Mucosa of rectum (tissue), 2 donors: ENCODE measurements around the gene LYSMD3.

ENCODE experiments used
- H3K27ac ChIP-seq, 2 donors: one replicate each; pipeline ENCODE4 v1.7.0; 2013; ENCODE audit warnings: inconsistent platforms in 2 of 2, low read depth in 2 of 2, low read length in 2 of 2
- H3K27me3 ChIP-seq, 2 donors: one replicate each; pipeline ENCODE4 v1.7.0; 2013; ENCODE audit warnings: low read length in 2 of 2; ENCODE audit not compliant: control insufficient read depth in 2 of 2, insufficient read depth in 2 of 2
- H3K36me3 ChIP-seq, 2 donors: one replicate each; pipeline ENCODE4 v1.7.0; 2013; ENCODE audit warnings: low read length in 2 of 2; ENCODE audit not compliant: control insufficient read depth in 2 of 2, insufficient read depth in 2 of 2
- H3K4me1 ChIP-seq, 2 donors: one replicate each; pipeline ENCODE4 v1.7.0; 2013; ENCODE audit warnings: low read length in 2 of 2, mild to moderate bottlenecking in 1 of 2; ENCODE audit not compliant: control insufficient read depth in 2 of 2, insufficient read depth in 2 of 2
- H3K4me3 ChIP-seq, 2 donors: one replicate each; pipeline ENCODE4 v1.7.0; 2013; ENCODE audit warnings: low read length in 2 of 2
- H3K9ac ChIP-seq, 2 donors: one replicate each; pipeline ENCODE4 v1.7.0; 2013; ENCODE audit warnings: low read length in 2 of 2, low read depth in 1 of 2, mild to moderate bottlenecking in 1 of 2
- H3K9me3 ChIP-seq, 2 donors: one replicate each; pipeline ENCODE4 v1.7.0; 2013; ENCODE audit warnings: low read length in 2 of 2; ENCODE audit not compliant: control insufficient read depth in 2 of 2
- donor health status: healthy.
- donor health status: Normal muscosa, but diverticular disease.

LYSMD3 gene

GRCh38 chr5:90549223-90549622 lies 19.8 kb upstream of the LYSMD3 start:
- no peak overlapping the region for H3K27ac ChIP-seq
- no peak overlapping the region for H3K9ac ChIP-seq
- no peaks in the 10 kb centered on the region for H3K36me3 ChIP-seq
- peaks cover 0 to 5% of the 10 kb centered on the region in 2 donors for H3K27me3 ChIP-seq
- H3K9me3 ChIP-seq: no peaks in the 10 kb centered on the region
- H3K4me3 ChIP-seq: no peak overlapping the region
- H3K4me1 ChIP-seq: peaks cover 4% of the 10 kb centered on the region in 2 donors

- Histone ChIP-seq H3K9ac (no peak overlapping the region), H3K36me3 (no peaks in the 10 kb centered on the region), H3K4me3 (no peak overlapping the region), H3K4me1 (peaks cover 4% of the 10 kb centered on the region in 2 donors), H3K27me3 (peaks cover 0 to 5% of the 10 kb centered on the region in 2 donors), H3K27ac (no peak overlapping the region), H3K9me3 (no peaks in the 10 kb centered on the region)
Observed at GRCh38 chr5:90548069-90548593, 18.7 kb upstream of the LYSMD3 start.

- no peak overlapping the region for H3K9ac ChIP-seq
- no peak overlapping the region for H3K27ac ChIP-seq
- no peaks in the 10 kb centered on the region for H3K36me3 ChIP-seq
- H3K9me3 ChIP-seq: no peaks in the 10 kb centered on the region
- H3K4me3 ChIP-seq: no peak overlapping the region
- peaks cover 0 to 2% of the 10 kb centered on the region in 2 donors for H3K27me3 ChIP-seq
- peaks cover 4% of the 10 kb centered on the region in 2 donors for H3K4me1 ChIP-seq
Observed at GRCh38 chr5:90547072-90547536, 17.7 kb upstream of the LYSMD3 start.

GRCh38 chr5:90546216-90546837 lies 16.9 kb upstream of the LYSMD3 start:
- peaks cover 4% of the 10 kb centered on the region in 2 donors for H3K4me1 ChIP-seq
- H3K27me3 ChIP-seq: no peaks in the 10 kb centered on the region
- H3K36me3 ChIP-seq: no peaks in the 10 kb centered on the region
- H3K9me3 ChIP-seq: no peaks in the 10 kb centered on the region
- H3K4me3 ChIP-seq: no peak overlapping the region
- H3K27ac ChIP-seq: no peak overlapping the region
- H3K9ac ChIP-seq: no peak overlapping the region

- H3K4me3 ChIP-seq: no peak overlapping the region
- H3K27me3 ChIP-seq: no peaks in the 10 kb centered on the region
- no peaks in the 10 kb centered on the region for H3K9me3 ChIP-seq
- H3K9ac ChIP-seq: no peak overlapping the region
- H3K36me3 ChIP-seq: no peaks in the 10 kb centered on the region
- H3K27ac ChIP-seq: no peak overlapping the region
- peaks cover 4% of the 10 kb centered on the region in 2 donors for H3K4me1 ChIP-seq
Observed at GRCh38 chr5:90545511-90545910, 16.1 kb upstream of the LYSMD3 start.

- Histone ChIP-seq H3K4me3 (no peak overlapping the region), H3K36me3 (no peaks in the 10 kb centered on the region), H3K27me3 (no peaks in the 10 kb centered on the region), H3K27ac (no peak overlapping the region), H3K9ac (no peak overlapping the region), H3K9me3 (no peaks in the 10 kb centered on the region), H3K4me1 (peaks cover 0 to 4% of the 10 kb centered on the region in 2 donors)
Observed at GRCh38 chr5:90542827-90543519, 13.6 kb upstream of the LYSMD3 start.

- Histone ChIP-seq H3K9ac (no peak overlapping the region), H3K36me3 (no peaks in the 10 kb centered on the region), H3K9me3 (no peaks in the 10 kb centered on the region), H3K27ac (no peak overlapping the region), H3K4me1 (peaks cover 3 to 6% of the 10 kb centered on the region in 2 donors), H3K27me3 (no peaks in the 10 kb centered on the region), H3K4me3 (no peak overlapping the region)
Observed at GRCh38 chr5:90534922-90535321, 5.5 kb upstream of the LYSMD3 start.

- Histone ChIP-seq H3K27ac (no peak overlapping the region), H3K4me3 (no peak overlapping the region), H3K9ac (no peak overlapping the region), H3K4me1 (peaks cover 4 to 6% of the 10 kb centered on the region in 2 donors), H3K27me3 (no peaks in the 10 kb centered on the region), H3K36me3 (no peaks in the 10 kb centered on the region), H3K9me3 (no peaks in the 10 kb centered on the region)
Observed at GRCh38 chr5:90533794-90534193, 4.4 kb upstream of the LYSMD3 start.

- H3K27me3 ChIP-seq: no peaks in the 10 kb centered on the region
- H3K9ac ChIP-seq: no peak overlapping the region
- H3K9me3 ChIP-seq: no peaks in the 10 kb centered on the region
- no peak overlapping the region for H3K27ac ChIP-seq
- H3K4me1 ChIP-seq: peaks cover 16 to 27% of the 10 kb centered on the region in 2 donors
- H3K4me3 ChIP-seq: peak overlapping the region in 1 of 2 donors; percentile 93
- no peaks in the 10 kb centered on the region for H3K36me3 ChIP-seq
Observed at GRCh38 chr5:90530736-90531487, 1.5 kb upstream of the LYSMD3 start.
